ENCODE data around the gene PRX. TPM values are rescaled to one million over a fixed set of nuclear protein-coding genes. Genes with fewer than 3 reads are reported as not detected.
"Not testable (repeated sequence)": the region's sequence is repeated elsewhere in the genome, so short reads cannot be mapped to it uniquely, and the experiment has no call there.

PRX gene
- total RNA-seq, 3 donors from 2014 or later = 1.1 to 6.8 (median 1.7) TPM

DNA sequence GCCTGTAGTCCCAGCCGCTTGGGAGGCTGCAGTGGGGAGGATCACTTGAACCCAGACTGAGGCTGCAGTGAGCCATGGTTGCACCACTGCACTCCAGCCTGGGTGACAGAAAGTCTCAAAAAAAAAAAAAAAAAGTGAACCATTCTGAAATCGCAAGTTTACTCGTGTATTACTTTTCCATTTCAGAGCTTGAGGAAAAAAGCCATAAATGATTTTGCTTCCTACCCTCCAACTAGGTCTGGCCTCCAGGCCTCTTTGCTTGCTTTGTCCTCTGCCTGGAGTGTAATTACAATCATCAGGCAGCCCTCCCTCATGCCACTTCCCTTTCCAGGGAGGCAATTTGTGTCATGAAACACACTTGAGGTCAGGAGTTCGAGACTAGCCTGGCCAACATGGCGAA lies 43.9 kb upstream of the PRX start:
- intact Hi-C loops (cut with DNase I, micrococcal nuclease) = no loop called here
- H3K4me3 ChIP-seq = no peak overlapping the region
- H3K9me3 ChIP-seq = no peaks in the 10 kb centered on the region
- peaks cover 3% of the 10 kb centered on the region for H3K4me1 ChIP-seq (ENCODE audit: low read depth)
- TF ChIP-seq, protein P1, sequence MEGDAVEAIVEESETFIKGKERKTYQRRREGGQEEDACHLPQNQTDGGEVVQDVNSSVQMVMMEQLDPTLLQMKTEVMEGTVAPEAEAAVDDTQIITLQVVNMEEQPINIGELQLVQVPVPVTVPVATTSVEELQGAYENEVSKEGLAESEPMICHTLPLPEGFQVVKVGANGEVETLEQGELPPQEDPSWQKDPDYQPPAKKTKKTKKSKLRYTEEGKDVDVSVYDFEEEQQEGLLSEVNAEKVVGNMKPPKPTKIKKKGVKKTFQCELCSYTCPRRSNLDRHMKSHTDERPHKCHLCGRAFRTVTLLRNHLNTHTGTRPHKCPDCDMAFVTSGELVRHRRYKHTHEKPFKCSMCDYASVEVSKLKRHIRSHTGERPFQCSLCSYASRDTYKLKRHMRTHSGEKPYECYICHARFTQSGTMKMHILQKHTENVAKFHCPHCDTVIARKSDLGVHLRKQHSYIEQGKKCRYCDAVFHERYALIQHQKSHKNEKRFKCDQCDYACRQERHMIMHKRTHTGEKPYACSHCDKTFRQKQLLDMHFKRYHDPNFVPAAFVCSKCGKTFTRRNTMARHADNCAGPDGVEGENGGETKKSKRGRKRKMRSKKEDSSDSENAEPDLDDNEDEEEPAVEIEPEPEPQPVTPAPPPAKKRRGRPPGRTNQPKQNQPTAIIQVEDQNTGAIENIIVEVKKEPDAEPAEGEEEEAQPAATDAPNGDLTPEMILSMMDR (IDR thresholded peaks at IDR 0.05) = no peak
- no peak for ATAC-seq
- DNase-seq = no peak
- no peaks in the 10 kb centered on the region for H3K36me3 ChIP-seq (ENCODE audit: low read depth)

DNA sequence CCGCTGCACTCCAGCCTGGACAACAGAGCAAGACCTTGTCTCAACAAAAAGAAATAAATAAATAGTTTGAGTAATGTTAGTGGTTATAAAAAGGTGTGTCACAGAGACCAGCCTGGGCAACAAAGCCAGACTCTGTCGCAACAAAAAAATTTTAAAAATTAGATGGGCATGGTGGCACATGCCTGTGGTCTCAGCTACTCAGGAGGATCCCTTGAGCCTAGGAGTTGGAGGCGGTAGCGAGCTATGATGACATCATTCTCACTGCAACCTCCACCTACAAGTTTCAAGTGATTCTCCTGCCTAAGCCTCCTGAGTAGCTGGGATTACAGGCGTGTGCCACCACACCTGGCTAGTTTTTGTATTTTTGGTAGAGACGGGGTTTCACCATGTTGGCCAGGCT lies 40.8 kb upstream of the PRX start:
- intact Hi-C loops (cut with DNase I, micrococcal nuclease); H3K36me3 ChIP-seq (ENCODE audit: low read depth): not testable (repeated sequence)

DNA sequence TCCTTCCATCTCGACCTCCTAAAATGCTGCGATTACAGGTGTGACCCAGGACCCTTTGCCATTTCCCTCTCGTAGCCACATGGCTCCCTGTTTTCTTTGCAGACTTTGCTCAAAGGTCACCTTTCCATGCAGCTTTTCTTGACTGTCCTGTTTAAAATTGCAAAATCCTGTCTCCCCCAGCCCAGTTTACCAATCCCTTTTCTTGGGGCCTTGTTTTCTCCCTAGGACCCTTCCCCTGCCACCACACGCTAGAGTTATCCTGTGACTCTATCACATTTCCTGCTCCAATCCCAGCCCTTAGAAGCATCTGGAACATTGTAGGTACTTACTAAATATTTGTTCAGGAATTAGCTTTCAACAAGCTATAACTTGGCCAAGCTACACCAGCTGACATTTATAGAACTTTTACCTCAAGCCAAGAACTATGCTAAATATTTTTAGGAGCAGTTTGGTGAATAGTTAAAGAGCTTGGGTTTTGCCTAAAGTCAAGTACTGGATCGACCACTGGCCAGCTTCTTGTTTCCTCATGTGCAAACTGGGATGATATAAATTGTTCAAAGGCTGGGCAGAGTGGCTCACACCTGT lies 40.1 kb upstream of the PRX start:
- Histone ChIP-seq H3K36me3 (ENCODE audit: low read depth) (no peaks in the 10 kb centered on the region), H3K4me3 (no peak overlapping the region), H3K4me1 (ENCODE audit: low read depth) (no peaks in the 10 kb centered on the region), H3K9me3 (no peaks in the 10 kb centered on the region)
- DNase-seq (no peak), ATAC-seq (no peak)
- TF ChIP-seq, protein P1 (IDR thresholded peaks at IDR 0.05) = no peak
- intact Hi-C loops (cut with DNase I, micrococcal nuclease) = no loop called here

More for the DNA sequence above, 40.8 kb upstream of the PRX start:
- not testable (repeated sequence) for DNase-seq; H3K4me1 ChIP-seq (ENCODE audit: low read depth); ATAC-seq; H3K9me3 ChIP-seq; H3K4me3 ChIP-seq

DNA sequence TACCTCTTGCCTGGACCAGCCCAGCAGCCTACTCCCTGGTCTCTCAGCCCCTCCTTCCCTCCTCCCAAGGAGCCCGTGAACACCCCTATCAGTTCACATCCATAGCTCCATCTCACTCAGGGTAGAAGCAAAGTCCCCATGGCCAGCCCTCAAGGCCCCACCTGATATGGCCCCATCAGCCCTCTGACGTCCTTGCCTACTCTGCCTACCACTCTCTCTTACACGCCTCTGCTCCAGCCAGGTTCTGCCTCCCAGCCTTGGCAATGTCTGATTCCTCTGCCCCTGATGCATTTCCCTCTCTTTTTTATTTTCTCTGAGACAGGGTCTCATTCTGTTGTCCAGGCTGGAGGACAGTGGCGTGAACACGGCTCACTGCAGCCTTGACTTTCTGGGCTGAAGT lies 38.8 kb upstream of the PRX start:
- no peak overlapping the region for H3K4me3 ChIP-seq
- TF ChIP-seq, protein P1 (IDR thresholded peaks at IDR 0.05) = no peak
- no peak for DNase-seq
- no peak for ATAC-seq
- no peaks in the 10 kb centered on the region for H3K9me3 ChIP-seq
- no peaks in the 10 kb centered on the region for H3K4me1 ChIP-seq (ENCODE audit: low read depth)
- no peaks in the 10 kb centered on the region for H3K36me3 ChIP-seq (ENCODE audit: low read depth)
- intact Hi-C loops (cut with DNase I, micrococcal nuclease) = no loop called here

DNA sequence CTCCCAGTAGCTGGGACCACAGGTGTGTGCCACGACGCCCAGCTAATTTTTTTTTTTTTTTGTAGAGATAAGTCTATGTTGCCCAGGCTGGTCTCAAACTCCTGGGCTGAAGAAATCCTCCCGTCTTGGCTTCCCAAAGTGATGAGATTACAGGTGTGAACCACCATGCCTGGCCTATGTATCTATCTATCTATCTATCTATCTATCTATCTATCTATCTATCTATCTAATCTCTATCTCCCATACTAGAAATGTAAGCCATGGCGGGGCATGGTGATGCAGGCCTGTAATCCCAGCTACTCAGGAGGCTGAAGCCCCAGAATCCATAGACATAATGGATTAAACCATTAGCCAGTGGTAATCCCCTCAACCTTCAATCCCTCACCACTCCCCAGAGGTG lies 37.5 kb upstream of the PRX start:
- TF ChIP-seq, protein P1 (IDR thresholded peaks at IDR 0.05) = no peak
- no peak overlapping the region for H3K4me3 ChIP-seq
- intact Hi-C loops (cut with DNase I, micrococcal nuclease) = no loop called here
- no peaks in the 10 kb centered on the region for H3K36me3 ChIP-seq (ENCODE audit: low read depth)
- H3K4me1 ChIP-seq (ENCODE audit: low read depth) = no peaks in the 10 kb centered on the region
- ATAC-seq (no peak), DNase-seq (no peak)
- H3K9me3 ChIP-seq = no peaks in the 10 kb centered on the region

DNA sequence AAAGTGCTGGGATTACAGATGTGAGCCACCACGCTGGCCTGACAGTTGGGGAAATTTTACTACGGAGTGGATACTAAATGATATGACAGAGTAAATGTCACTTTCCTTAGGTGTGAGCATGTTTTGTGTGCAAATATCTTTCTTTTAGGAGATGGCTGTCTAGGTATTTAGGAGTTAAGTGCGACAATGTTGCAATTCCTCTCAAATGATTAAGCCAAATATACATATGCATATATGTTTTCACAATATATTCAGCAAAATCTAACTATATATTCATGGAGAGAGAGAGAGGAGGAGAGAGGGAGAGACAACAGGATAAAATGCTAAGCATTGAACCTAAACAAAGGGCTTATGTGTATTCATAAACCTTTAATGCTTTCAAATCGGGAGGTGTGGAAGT lies 36.3 kb upstream of the PRX start:
- H3K4me1 ChIP-seq (ENCODE audit: low read depth) = peaks cover 5% of the 10 kb centered on the region
- DNase-seq (no peak), ATAC-seq (no peak)
- H3K9me3 ChIP-seq = no peaks in the 10 kb centered on the region
- H3K4me3 ChIP-seq = no peak overlapping the region
- TF ChIP-seq, protein P1 (IDR thresholded peaks at IDR 0.05) = no peak
- intact Hi-C loops (cut with DNase I, micrococcal nuclease) = no loop called here
- H3K36me3 ChIP-seq (ENCODE audit: low read depth) = no peaks in the 10 kb centered on the region

Data from mucosa of descending colon (tissue), 3 donors.